ENCODE measurements around the gene FAM83C. TPM values are rescaled to one million over a fixed set of nuclear protein-coding genes. Genes with fewer than 3 reads are reported as not detected.

Gene FAM83C
- not detected in 2 replicates for total RNA-seq

DNA sequence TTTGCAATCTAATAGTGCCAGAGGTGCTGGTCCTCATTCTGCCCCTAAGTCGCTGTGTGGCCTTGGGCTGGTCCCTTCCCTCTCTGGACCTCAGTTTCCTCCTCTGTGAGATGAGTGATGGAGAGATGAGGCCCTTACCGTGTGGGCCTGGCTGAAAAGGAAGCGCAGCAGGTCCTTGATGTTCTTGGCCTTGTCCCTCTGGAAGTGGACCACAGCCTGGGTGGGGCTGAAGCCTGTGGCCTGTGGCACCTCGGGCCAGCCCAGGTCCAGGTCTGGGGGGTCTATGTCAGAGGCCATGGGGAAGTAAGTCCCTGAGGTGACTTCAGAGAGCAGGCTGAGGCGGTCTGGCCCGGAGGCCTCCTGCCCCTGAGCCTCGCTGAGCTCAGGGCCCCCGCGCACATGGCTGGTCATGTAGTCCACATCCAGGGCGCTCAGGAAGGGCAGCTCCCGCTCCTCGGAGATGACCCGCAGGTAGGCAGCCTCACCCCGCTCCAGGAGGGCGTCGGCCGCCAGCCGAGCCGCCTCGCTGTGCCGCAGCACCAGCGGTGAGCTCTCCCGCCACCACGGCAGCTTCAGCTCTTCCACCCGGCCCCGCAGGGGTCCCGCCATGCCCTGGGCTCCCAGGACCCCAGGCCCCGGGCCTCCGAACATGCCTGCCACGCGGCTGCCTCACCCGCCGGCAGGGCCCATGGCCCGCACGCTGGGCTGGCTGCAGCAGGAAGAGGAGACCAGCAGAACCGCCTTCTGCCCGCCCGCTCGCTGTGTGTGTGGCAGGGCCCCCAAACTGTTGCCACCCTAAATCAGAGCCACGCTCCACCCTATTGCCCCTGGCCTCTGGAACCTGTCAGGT, at the start of gene FAM83C:
Gene FAM83C (minus strand): TSS at position 772 of the 850 bp plus-strand sequence. CDS start 121 bp downstream, at position 651.

DNA sequence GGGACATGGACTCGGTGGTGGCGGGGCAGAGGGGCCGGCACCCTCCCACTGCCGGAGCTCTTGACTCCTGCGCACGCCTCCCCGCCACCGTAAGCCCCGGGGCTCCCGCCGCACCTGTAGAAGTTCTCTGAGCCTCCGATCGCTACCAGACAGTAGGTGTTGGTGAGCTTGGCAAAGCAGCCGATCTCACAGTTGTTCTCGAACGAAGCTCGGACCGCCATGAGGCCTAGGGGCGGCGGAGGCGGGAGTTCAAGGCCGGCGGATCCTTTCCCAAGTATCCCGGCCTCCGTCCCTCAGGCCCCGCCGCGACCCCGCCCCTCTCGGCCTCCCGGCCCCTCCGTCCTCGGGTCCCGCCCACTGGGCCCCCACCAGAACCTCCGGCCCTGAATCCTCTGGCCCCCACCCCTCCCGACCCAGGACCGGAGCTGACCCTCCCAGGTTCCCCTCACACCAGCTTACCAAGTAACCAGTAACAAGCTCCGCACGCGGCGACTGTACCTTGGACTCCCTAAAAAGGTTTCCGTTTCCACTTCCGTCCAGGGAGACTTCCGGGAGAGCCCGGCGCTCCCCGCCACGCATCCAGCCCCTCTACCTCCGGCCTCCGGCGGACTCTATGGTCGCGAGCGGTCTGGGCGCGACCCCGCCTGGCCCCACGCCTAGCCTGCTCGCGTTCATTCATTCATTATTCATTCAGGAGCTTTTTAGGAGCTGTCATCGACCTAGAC, 7.8 kb downstream of the FAM83C start, which contains the start of gene EIF6:
Gene EIF6 (minus strand): TSS at position 506 of the 725 bp plus-strand sequence. CDS start 285 bp downstream, at position 221.

DNA sequence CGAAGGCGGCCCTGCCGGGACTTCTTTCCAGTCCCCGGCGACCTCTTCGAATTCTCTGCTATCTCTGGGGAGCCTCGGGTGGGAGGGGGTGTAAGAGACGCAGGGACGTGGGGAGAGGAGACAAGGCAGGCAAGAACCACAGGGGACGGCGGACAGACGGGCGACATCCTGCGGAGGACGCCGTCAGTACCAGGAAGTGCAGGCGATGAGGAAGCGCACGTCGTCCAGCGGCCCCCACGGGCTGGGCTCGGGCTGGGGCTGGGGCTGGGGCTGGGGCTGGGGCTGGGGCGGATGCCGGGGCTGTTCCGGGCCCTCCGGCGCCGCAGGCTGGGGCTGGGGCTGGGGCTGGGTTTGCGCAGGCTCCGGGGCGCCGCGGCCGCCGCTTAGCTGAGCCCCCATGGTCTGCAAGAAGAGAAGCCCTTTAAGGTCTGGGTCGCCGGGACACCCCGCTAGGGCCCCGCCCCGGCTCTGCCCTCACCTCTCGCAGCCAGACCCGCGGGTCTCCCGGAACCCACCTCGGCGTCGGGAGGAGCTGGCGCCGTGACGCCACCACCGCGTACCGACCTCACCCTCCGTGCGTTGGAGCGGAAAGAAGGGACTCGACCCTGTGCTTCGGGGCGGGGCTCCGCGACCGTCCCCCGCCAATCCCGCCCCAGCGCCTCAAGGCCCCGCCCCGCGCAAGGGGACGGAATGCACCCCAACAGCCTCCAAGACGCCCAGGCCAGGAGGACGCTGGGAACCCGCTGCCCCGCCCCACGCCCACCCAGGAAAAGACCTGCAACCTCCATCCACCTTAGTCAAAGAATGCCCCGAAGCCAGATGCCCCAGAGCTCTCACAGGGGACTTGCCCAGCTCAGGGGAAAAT, 14.5 kb downstream of the FAM83C start, which contains the start of gene MMP24OS:
Gene MMP24OS (minus strand): TSS at position 592 of the 865 bp plus-strand sequence. CDS start 193 bp downstream, at position 399.

Other genes with a start within 250 kb of the FAM83C start
- gene TRPC4AP, start 199.6 kb downstream of the FAM83C start, total RNA-seq = 58.0 and 78.0 TPM in 2 replicates
- gene EDEM2, start 145.1 kb downstream of the FAM83C start, total RNA-seq = 14.6 and 21.7 TPM in 2 replicates
- gene PROCR, start 120.4 kb downstream of the FAM83C start, total RNA-seq = 25.7 and 70.1 TPM in 2 replicates
- 0.26 and 0.93 TPM in 2 replicates for gene MMP24, start 65.7 kb downstream of the FAM83C start, total RNA-seq
- 19.1 and 33.4 TPM in 2 replicates for gene MMP24OS, start 14.3 kb downstream of the FAM83C start, total RNA-seq
- gene EIF6, start 7.7 kb downstream of the FAM83C start, total RNA-seq = 83.6 and 107 TPM in 2 replicates
- 17.3 and 21.3 TPM in 2 replicates for gene UQCC1, start 119.5 kb upstream of the FAM83C start, total RNA-seq
- gene GDF5, start 145.8 kb upstream of the FAM83C start, total RNA-seq = 12.7 and 16.5 TPM in 2 replicates
- gene CEP250, start 163.2 kb upstream of the FAM83C start, total RNA-seq = 12.0 and 14.5 TPM in 2 replicates
- gene C20orf173, start 237.2 kb upstream of the FAM83C start, total RNA-seq = not detected in 2 replicates
- gene ERGIC3, start 249.7 kb upstream of the FAM83C start, total RNA-seq = 361 and 367 TPM in 2 replicates